ENCODE data around the gene UPF3B.
"Not testable (repeated sequence)": the region's sequence is repeated elsewhere in the genome, so short reads cannot be mapped to it uniquely, and the experiment has no call there.

UPF3B gene

GRCh38 chrX:119817130-119817690 is 35.6 kb downstream of the UPF3B start:
- H3K4me3 ChIP-seq (ENCODE audit: low read depth in 1 of 2, low read length in 2 of 2): no peak overlapping the region
- H3K4me1 ChIP-seq (ENCODE audit: control insufficient read depth in 1 of 2, insufficient read depth in 2 of 2, low read length in 2 of 2): no peaks in the 10 kb centered on the region
- H3K27ac ChIP-seq (ENCODE audit: low read length): no peak overlapping the region
- H3K9me3 ChIP-seq (ENCODE audit: control insufficient read depth in 1 of 2, low read length in 2 of 2): no peaks in the 10 kb centered on the region
- no peaks in the 10 kb centered on the region for H3K27me3 ChIP-seq (ENCODE audit: low read depth, low read length)
- H3K36me3 ChIP-seq (ENCODE audit: control insufficient read depth in 1 of 2, insufficient read depth in 2 of 2, low read length in 2 of 2): no peaks in the 10 kb centered on the region

DNA sequence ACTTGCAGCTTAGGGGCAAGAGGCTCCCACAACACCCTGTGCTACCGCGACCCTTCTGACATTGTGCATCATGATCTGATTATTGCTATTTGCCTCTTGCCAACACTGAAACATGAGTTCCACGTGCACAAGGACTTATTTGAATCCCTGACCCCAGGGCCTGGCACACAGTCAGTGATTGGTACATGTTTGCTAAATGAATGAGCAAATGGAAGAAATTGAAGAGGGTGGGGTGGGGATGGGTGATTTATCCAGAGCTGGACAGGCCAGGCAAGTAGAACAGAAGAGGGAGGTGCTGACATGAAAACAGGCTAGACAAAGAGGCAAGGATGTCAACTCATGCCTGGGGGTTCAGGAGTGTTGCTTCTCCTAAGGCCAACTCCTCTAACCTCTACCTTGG is 36.5 kb downstream of the UPF3B start:
- no peaks in the 10 kb centered on the region for H3K4me1 ChIP-seq (ENCODE audit: control insufficient read depth in 1 of 2, insufficient read depth in 2 of 2, low read length in 2 of 2)
- H3K27me3 ChIP-seq (ENCODE audit: low read depth, low read length): no peaks in the 10 kb centered on the region
- no peak overlapping the region for H3K27ac ChIP-seq (ENCODE audit: low read length)
- no peak overlapping the region for H3K4me3 ChIP-seq (ENCODE audit: low read depth in 1 of 2, low read length in 2 of 2)
- H3K36me3 ChIP-seq (ENCODE audit: control insufficient read depth in 1 of 2, insufficient read depth in 2 of 2, low read length in 2 of 2): no peaks in the 10 kb centered on the region
- H3K9me3 ChIP-seq (ENCODE audit: control insufficient read depth in 1 of 2, low read length in 2 of 2): no peaks in the 10 kb centered on the region

DNA sequence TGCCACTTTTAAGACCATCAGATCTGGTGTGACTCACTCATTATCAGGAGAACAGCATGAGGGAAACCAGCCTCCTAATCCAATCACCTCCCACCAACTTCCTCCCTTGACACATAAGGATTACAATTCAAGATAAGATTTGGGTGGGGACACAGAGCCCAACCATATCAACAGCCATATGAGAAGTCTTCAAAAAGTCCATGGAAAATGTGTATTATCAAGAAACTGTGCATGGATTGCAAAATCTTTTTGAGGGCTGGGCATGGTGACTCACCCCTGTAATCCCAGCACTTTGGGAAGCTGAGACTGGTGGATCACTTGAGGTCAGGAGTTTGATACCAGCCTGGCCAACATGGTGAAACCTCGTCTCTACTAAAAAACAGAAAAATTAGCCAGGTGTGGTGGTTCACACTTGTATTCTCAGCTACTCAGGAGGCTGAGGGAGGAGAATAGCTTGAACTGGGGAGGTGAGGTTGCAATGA is 43.5 kb downstream of the UPF3B start:
- no peaks in the 10 kb centered on the region for H3K9me3 ChIP-seq (ENCODE audit: control insufficient read depth in 1 of 2, low read length in 2 of 2)
- H3K4me3 ChIP-seq (ENCODE audit: low read depth in 1 of 2, low read length in 2 of 2): no peak overlapping the region
- H3K36me3 ChIP-seq (ENCODE audit: control insufficient read depth in 1 of 2, insufficient read depth in 2 of 2, low read length in 2 of 2): no peaks in the 10 kb centered on the region
- H3K27ac ChIP-seq (ENCODE audit: low read length): no peak overlapping the region
- H3K4me1 ChIP-seq (ENCODE audit: control insufficient read depth in 1 of 2, insufficient read depth in 2 of 2, low read length in 2 of 2): no peaks in the 10 kb centered on the region
- H3K27me3 ChIP-seq (ENCODE audit: low read depth, low read length): no peaks in the 10 kb centered on the region

GRCh38 chrX:119808461-119808860 is 44.3 kb downstream of the UPF3B start:
- H3K9me3 ChIP-seq (ENCODE audit: control insufficient read depth in 1 of 2, low read length in 2 of 2); H3K36me3 ChIP-seq (ENCODE audit: control insufficient read depth in 1 of 2, insufficient read depth in 2 of 2, low read length in 2 of 2); H3K27ac ChIP-seq (ENCODE audit: low read length); H3K27me3 ChIP-seq (ENCODE audit: low read depth, low read length); H3K4me3 ChIP-seq (ENCODE audit: low read depth in 1 of 2, low read length in 2 of 2); H3K4me1 ChIP-seq (ENCODE audit: control insufficient read depth in 1 of 2, insufficient read depth in 2 of 2, low read length in 2 of 2): not testable (repeated sequence)

GRCh38 chrX:119802546-119802945 is 50.2 kb downstream of the UPF3B start:
- Histone ChIP-seq H3K9me3 (ENCODE audit: control insufficient read depth in 1 of 2, low read length in 2 of 2) (no peaks in the 10 kb centered on the region), H3K4me3 (ENCODE audit: low read depth in 1 of 2, low read length in 2 of 2) (no peak overlapping the region), H3K27ac (ENCODE audit: low read length) (no peak overlapping the region), H3K36me3 (ENCODE audit: control insufficient read depth in 1 of 2, insufficient read depth in 2 of 2, low read length in 2 of 2) (no peaks in the 10 kb centered on the region), H3K4me1 (ENCODE audit: control insufficient read depth in 1 of 2, insufficient read depth in 2 of 2, low read length in 2 of 2) (no peaks in the 10 kb centered on the region), H3K27me3 (ENCODE audit: low read depth, low read length) (no peaks in the 10 kb centered on the region)

DNA sequence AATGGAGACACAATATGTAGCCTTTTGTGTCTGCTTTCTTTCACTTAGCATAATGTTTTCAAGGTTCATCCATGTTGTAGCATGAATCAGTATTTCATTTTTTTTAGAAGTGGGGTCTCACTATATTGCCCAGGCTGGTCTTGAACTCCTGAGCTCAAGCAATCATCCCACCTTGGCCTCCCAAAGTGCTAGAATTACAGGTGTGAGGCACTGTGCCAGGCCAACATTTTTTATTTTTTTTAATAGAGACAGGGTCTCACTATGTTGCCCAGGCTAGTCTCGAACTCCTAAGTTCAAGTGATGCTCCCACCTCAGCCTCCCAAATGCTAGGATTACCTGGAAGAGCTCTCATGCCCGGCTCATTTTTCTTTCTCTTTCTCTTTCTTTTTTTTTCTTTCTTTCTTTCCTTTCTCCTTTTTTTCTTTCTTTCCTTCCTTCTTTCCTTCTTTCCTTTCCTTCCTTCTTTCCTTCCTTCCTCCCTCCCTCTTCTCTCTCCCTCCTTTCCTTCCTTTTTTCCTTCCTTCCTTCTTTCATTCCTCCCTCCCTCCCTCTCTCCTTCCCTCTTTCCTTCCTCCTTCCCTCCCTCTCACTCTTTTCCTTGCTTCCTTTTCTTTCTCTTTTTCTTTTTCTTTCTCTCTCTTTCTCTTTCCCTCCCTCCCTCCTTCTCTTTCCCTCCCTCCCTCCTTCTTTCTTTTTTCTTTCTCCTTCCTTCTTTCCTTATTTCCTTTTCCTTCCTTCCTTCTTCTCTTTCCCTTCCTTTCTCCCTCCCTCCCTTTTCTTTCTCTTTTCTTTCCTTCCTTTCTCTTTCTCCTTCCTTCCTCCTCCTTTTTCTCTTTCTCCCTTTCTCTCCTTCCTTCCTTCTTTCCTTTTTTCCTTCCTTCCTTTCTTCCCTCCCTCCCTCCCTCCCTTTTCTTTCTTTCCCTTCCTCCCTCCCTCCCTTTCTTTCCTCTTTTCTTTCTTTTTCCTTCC is 51.2 kb downstream of the UPF3B start:
- no peaks in the 10 kb centered on the region for H3K4me1 ChIP-seq (ENCODE audit: control insufficient read depth in 1 of 2, insufficient read depth in 2 of 2, low read length in 2 of 2)
- H3K27ac ChIP-seq (ENCODE audit: low read length): no peak overlapping the region
- H3K4me3 ChIP-seq (ENCODE audit: low read depth in 1 of 2, low read length in 2 of 2): no peak overlapping the region
- no peaks in the 10 kb centered on the region for H3K27me3 ChIP-seq (ENCODE audit: low read depth, low read length)
- H3K9me3 ChIP-seq (ENCODE audit: control insufficient read depth in 1 of 2, low read length in 2 of 2): no peaks in the 10 kb centered on the region
- no peaks in the 10 kb centered on the region for H3K36me3 ChIP-seq (ENCODE audit: control insufficient read depth in 1 of 2, insufficient read depth in 2 of 2, low read length in 2 of 2)

DNA sequence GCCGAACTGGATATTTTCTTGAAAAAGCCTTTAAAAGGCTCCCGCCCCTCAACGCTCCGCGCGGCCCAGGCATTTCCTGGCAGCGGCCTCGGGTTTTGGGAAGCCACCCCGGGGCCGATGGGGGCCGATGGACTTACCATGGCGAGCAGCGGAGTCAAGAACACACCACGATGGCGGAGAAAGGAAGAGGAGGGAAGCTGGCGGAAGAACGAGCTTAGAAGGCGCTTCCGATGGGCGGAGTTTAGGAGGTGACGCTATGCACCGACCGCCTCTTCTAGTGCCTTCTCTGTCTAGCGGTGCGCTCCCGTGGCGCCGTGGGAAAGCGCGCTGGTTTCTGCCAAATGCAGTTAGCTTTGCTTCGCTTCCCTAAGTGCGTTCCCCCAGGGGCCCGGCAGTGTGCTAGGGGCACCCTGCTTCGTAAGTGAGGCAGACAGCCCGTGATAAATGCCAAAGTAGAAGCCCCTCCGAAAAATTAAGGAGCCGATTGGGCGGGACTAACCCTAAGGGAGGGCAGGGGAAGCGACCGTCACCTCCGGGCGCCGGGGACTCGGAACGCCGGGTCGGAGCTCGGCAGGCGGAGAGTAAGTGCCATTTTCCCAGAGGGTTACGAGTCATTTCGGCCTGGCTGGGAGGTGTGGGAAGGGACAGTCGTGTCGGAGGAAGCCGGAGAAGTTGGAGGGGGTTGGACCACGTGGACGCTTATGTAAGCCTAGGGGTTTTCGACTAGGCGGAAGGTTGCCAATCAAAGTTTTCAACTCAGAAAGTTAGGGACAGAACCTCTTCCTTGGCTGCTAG is 61.1 kb downstream of the UPF3B start, which contains the start of gene RPL39:
Gene RPL39, minus strand, starts transcription at position 194 of the 795 bp plus-strand sequence. Its CDS starts 54 bp downstream, at position 140.
- H3K9me3 ChIP-seq (ENCODE audit: control insufficient read depth in 1 of 2, low read length in 2 of 2): no peaks in the 10 kb centered on the region
- no peaks in the 10 kb centered on the region for H3K27me3 ChIP-seq (ENCODE audit: low read depth, low read length)
- H3K4me1 ChIP-seq (ENCODE audit: control insufficient read depth in 1 of 2, insufficient read depth in 2 of 2, low read length in 2 of 2): peaks cover 0 to 8% of the 10 kb centered on the region in 2 donors
- H3K36me3 ChIP-seq (ENCODE audit: control insufficient read depth in 1 of 2, insufficient read depth in 2 of 2, low read length in 2 of 2): peaks cover 4 to 10% of the 10 kb centered on the region in 2 donors
- H3K27ac ChIP-seq (ENCODE audit: low read length): peak within 1 kb of the TSS; percentile 92
- H3K4me3 ChIP-seq (ENCODE audit: low read depth in 1 of 2, low read length in 2 of 2): peak within 1 kb of the TSS; percentile 64 to 75

- H3K27me3 ChIP-seq (ENCODE audit: low read depth, low read length): no peaks in the 10 kb centered on the region
- H3K4me1 ChIP-seq (ENCODE audit: control insufficient read depth in 1 of 2, insufficient read depth in 2 of 2, low read length in 2 of 2): peaks cover 0 to 8% of the 10 kb centered on the region in 2 donors
- H3K9me3 ChIP-seq (ENCODE audit: control insufficient read depth in 1 of 2, low read length in 2 of 2): no peaks in the 10 kb centered on the region
- H3K36me3 ChIP-seq (ENCODE audit: control insufficient read depth in 1 of 2, insufficient read depth in 2 of 2, low read length in 2 of 2): peaks cover 4 to 10% of the 10 kb centered on the region in 2 donors
- peak overlapping the region; percentile 92 for H3K27ac ChIP-seq (ENCODE audit: low read length)
- peak overlapping the region; percentile 64 to 75 for H3K4me3 ChIP-seq (ENCODE audit: low read depth in 1 of 2, low read length in 2 of 2)
Measured at GRCh38 chrX:119790977-119791436, 61.8 kb downstream of the UPF3B start.

DNA sequence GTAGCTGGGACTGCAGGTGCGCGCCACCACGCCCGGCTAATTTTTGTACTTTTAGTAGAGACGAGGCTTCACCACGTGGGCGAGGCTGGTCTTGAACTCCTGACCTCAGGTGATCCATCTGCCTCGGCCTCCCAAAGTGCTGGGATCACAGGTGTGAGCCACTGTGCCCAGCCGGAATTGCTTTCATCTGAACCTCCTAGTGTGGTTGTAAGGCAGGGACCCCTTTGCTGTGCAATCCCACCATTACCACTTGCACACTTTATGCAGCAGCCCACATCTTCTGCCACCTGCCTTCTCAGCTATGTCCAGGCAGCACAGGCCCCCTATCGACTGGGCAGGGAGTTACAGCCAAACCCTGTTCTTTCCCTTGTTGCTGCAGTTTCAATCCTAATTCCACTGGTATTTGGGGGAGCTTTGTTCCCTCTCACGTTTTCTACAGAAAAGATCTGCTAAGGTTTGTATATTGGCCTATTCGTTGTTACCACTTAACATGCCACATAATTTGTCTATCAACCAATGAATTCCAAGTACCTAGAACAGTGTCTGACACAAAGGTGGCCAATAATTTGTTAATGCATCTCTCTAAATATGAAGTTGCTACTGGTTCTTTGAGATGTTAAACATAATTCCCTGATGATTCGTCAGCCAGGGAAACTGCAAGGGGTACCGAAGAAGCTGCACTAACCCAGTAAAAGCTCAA is 67.9 kb downstream of the UPF3B start:
- no peaks in the 10 kb centered on the region for H3K9me3 ChIP-seq (ENCODE audit: control insufficient read depth in 1 of 2, low read length in 2 of 2)
- H3K36me3 ChIP-seq (ENCODE audit: control insufficient read depth in 1 of 2, insufficient read depth in 2 of 2, low read length in 2 of 2): peaks cover 4 to 13% of the 10 kb centered on the region in 2 donors
- H3K4me3 ChIP-seq (ENCODE audit: low read depth in 1 of 2, low read length in 2 of 2): no peak overlapping the region
- H3K27ac ChIP-seq (ENCODE audit: low read length): no peak overlapping the region
- no peaks in the 10 kb centered on the region for H3K27me3 ChIP-seq (ENCODE audit: low read depth, low read length)
- H3K4me1 ChIP-seq (ENCODE audit: control insufficient read depth in 1 of 2, insufficient read depth in 2 of 2, low read length in 2 of 2): peaks cover 0 to 3% of the 10 kb centered on the region in 2 donors
